GM19351 (cell line): Measurements from ENCODE around the gene MINK1.
A peak's percentile ranks its signal among the peaks of the same experiment; 100 is the strongest.
"Not testable (repeated sequence)": the region's sequence is repeated elsewhere in the genome, so short reads cannot be mapped to it uniquely, and the experiment has no call there.

Source experiments
- ATAC-seq: cut with Tn5 transposase; IDR thresholded peaks from one replicate; pipeline ENCODE4 v1.9.1; 2021; ENCODE audit warnings: mild to moderate bottlenecking, moderate library complexity; ENCODE audit not compliant: unreplicated experiment

MINK1 gene

GRCh38 chr17:4897785-4898184 is 64.6 kb downstream of the MINK1 start:
- ATAC-seq: no peak

- no peak for ATAC-seq
These were observed 65.2 kb downstream of the MINK1 start for GRCh38 chr17:4898351-4898750.

- no peak for ATAC-seq
These were observed 65.8 kb downstream of the MINK1 start for GRCh38 chr17:4898927-4899326.

GRCh38 chr17:4899341-4900230 is 66.4 kb downstream of the MINK1 start, which contains the start of gene C17orf107:
Gene C17orf107, plus strand, starts transcription at chr17:4899536. Its CDS starts 227 bp downstream, at chr17:4899763.
- ATAC-seq: peak; percentile 56

- no peak for ATAC-seq
These were observed 67.3 kb downstream of the MINK1 start for GRCh38 chr17:4900231-4901107.

GRCh38 chr17:4901108-4901647 is 68.0 kb downstream of the MINK1 start:
- ATAC-seq: no peak

GRCh38 chr17:4901648-4902344 is 68.7 kb downstream of the MINK1 start:
- no peak for ATAC-seq

- ATAC-seq: no peak
These were observed 69.4 kb downstream of the MINK1 start for GRCh38 chr17:4902540-4902939.

- ATAC-seq: no peak
These were observed 70.1 kb downstream of the MINK1 start, which contains the start of gene CHRNE for GRCh38 chr17:4903051-4903818. Gene CHRNE, minus strand, starts transcription at chr17:4903098. Its CDS starts 35 bp downstream, at chr17:4903063.

GRCh38 chr17:4906642-4907041 is 73.5 kb downstream of the MINK1 start:
- ATAC-seq: not testable (repeated sequence)

- ATAC-seq: no peak
These were observed 75.2 kb downstream of the MINK1 start for GRCh38 chr17:4908301-4908700.

- no peak for ATAC-seq
These were observed 75.8 kb downstream of the MINK1 start for GRCh38 chr17:4908711-4909496.

- no peak for ATAC-seq
These were observed 80.9 kb downstream of the MINK1 start for GRCh38 chr17:4913994-4914393.

GRCh38 chr17:4914551-4914950 is 81.4 kb downstream of the MINK1 start:
- not testable (repeated sequence) for ATAC-seq

GRCh38 chr17:4919511-4920047 is 86.4 kb downstream of the MINK1 start:
- ATAC-seq: no peak

- ATAC-seq: no peak
These were observed 87.4 kb downstream of the MINK1 start for GRCh38 chr17:4920351-4921048.

- ATAC-seq: no peak
These were observed 88.2 kb downstream of the MINK1 start for GRCh38 chr17:4921320-4921719.
